Measurements from ENCODE around the gene SLC25A26.
"Not testable (repeated sequence)": the region's sequence is repeated elsewhere in the genome, so short reads cannot be mapped to it uniquely, and the experiment has no call there.

Gene SLC25A26

GRCh38 chr3:66276705-66277274 lies 56.0 kb downstream of the SLC25A26 start:
- Histone ChIP-seq H3K9ac (no peak overlapping the region), H4K20me1 (peaks cover 34% of the 10 kb centered on the region), H3K27ac (no peak overlapping the region), H3K36me3 (no peaks in the 10 kb centered on the region), H3K9me3 (no peaks in the 10 kb centered on the region), H3K27me3 (no peaks in the 10 kb centered on the region), H3K4me1 (no peaks in the 10 kb centered on the region), H3K4me3 (no peak overlapping the region), H3K4me2 (no peak overlapping the region)
- no peak for TF ChIP-seq Cebpa-rat (IDR thresholded peaks at IDR 0.05)

DNA sequence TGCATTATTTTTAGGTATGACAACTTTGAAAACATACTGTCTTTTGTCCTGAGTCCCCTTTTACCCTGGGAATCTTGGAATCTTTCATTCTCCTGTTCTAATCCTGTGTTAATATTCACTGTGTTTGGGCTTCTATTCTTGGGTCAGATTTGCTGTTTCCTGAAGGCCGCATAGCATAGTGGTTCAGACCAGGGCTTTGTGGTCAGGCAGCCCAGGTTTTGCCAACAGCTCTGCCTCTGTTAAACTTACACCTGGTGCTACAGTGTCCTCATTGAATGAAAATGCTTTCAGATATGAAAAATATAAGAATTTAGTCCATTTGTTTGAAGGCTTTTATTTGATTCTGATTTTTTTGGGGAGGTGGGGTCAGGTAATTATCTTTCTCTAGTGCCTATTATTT lies 58.4 kb downstream of the SLC25A26 start:
- Histone ChIP-seq H3K27ac (no peak overlapping the region), H4K20me1 (peaks cover 55% of the 10 kb centered on the region), H3K4me2 (no peak overlapping the region), H3K9ac (no peak overlapping the region), H3K4me1 (no peaks in the 10 kb centered on the region), H3K27me3 (no peaks in the 10 kb centered on the region), H3K9me3 (no peaks in the 10 kb centered on the region), H3K36me3 (no peaks in the 10 kb centered on the region), H3K4me3 (no peak overlapping the region)
- no peak for TF ChIP-seq Cebpa-rat (IDR thresholded peaks at IDR 0.05)

GRCh38 chr3:66280304-66280703 lies 59.5 kb downstream of the SLC25A26 start:
- TF ChIP-seq Cebpa-rat (IDR thresholded peaks at IDR 0.05): no peak
- no peaks in the 10 kb centered on the region for H3K36me3 ChIP-seq
- no peak overlapping the region for H3K9ac ChIP-seq
- H4K20me1 ChIP-seq: peaks cover 66% of the 10 kb centered on the region
- no peak overlapping the region for H3K27ac ChIP-seq
- H3K9me3 ChIP-seq: no peaks in the 10 kb centered on the region
- H3K4me3 ChIP-seq: no peak overlapping the region
- H3K27me3 ChIP-seq: no peaks in the 10 kb centered on the region
- no peak overlapping the region for H3K4me2 ChIP-seq
- peaks cover 2% of the 10 kb centered on the region for H3K4me1 ChIP-seq

DNA sequence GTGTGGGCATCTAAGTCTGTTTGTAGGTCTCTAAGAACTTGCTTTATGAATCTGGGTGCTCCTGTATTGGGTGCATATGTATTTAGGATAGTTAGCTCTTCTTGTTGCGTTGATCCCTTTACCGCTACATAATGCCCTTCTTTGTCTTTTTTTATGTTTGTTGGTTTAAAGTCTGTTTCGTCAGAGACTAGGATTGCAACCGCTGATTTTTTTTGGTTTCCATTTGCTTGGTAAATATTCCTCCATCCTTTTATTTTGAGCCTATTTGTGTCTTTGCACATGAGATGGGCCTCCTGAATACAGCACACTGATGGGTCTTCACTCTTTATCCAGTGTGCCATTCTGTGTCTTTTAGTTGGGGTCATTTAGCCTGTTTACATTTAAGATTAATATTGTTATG lies 71.1 kb downstream of the SLC25A26 start:
- peaks cover 46% of the 10 kb centered on the region for H4K20me1 ChIP-seq
- H3K4me2 ChIP-seq, H3K9ac ChIP-seq, H3K27ac ChIP-seq, H3K9me3 ChIP-seq, H3K4me3 ChIP-seq, H3K36me3 ChIP-seq, H3K4me1 ChIP-seq, H3K27me3 ChIP-seq: not testable (repeated sequence)

GRCh38 chr3:66297260-66297873 lies 76.6 kb downstream of the SLC25A26 start:
- H3K4me1 ChIP-seq: peaks cover 4% of the 10 kb centered on the region; the same call in 1 of the 2 replicates
- no peak overlapping the region for H3K9ac ChIP-seq
- no peaks in the 10 kb centered on the region for H3K27me3 ChIP-seq
- peaks cover 50% of the 10 kb centered on the region; the same call in 1 of the 2 replicates for H4K20me1 ChIP-seq
- H3K4me3 ChIP-seq: no peak overlapping the region
- H3K36me3 ChIP-seq: no peaks in the 10 kb centered on the region
- H3K4me2 ChIP-seq: no peak overlapping the region
- H3K27ac ChIP-seq: no peak overlapping the region
- TF ChIP-seq Cebpa-rat (IDR thresholded peaks at IDR 0.05): no peak
- no peaks in the 10 kb centered on the region for H3K9me3 ChIP-seq

DNA sequence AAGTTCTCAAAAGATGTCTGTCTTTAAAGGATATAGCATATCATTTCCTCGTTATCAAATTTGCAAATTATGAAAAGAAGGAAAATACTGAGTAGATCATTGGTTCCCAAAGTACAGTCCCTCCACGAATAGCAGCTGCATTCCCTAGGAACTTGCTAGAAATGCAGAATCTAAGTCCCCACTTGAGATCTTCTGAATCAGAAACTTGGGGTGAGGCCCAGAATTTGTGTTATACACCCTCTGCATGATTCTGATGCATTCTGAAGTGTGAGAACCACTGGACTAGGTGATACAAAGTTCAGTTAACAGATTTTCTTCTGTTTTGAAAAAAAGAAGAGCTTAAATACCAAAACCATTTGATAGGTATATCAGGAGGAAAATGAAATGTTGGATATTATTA lies 77.1 kb downstream of the SLC25A26 start:
- Histone ChIP-seq H4K20me1 (peaks cover 49% of the 10 kb centered on the region; the same call in 1 of the 2 replicates), H3K36me3 (no peaks in the 10 kb centered on the region), H3K4me3 (no peak overlapping the region), H3K9ac (no peak overlapping the region), H3K4me2 (no peak overlapping the region), H3K27me3 (no peaks in the 10 kb centered on the region), H3K4me1 (peaks cover 4% of the 10 kb centered on the region; the same call in 1 of the 2 replicates), H3K27ac (no peak overlapping the region), H3K9me3 (no peaks in the 10 kb centered on the region)
- TF ChIP-seq Cebpa-rat (IDR thresholded peaks at IDR 0.05): no peak

GRCh38 chr3:66298591-66298990 lies 77.8 kb downstream of the SLC25A26 start:
- Histone ChIP-seq H3K9ac (no peak overlapping the region), H3K4me3 (no peak overlapping the region), H3K27me3 (no peaks in the 10 kb centered on the region), H3K4me1 (peaks cover 4% of the 10 kb centered on the region; the same call in 1 of the 2 replicates), H3K4me2 (no peak overlapping the region), H4K20me1 (peaks cover 51% of the 10 kb centered on the region; the same call in 1 of the 2 replicates), H3K36me3 (no peaks in the 10 kb centered on the region), H3K27ac (no peak overlapping the region), H3K9me3 (no peaks in the 10 kb centered on the region)
- no peak for TF ChIP-seq Cebpa-rat (IDR thresholded peaks at IDR 0.05)

DNA sequence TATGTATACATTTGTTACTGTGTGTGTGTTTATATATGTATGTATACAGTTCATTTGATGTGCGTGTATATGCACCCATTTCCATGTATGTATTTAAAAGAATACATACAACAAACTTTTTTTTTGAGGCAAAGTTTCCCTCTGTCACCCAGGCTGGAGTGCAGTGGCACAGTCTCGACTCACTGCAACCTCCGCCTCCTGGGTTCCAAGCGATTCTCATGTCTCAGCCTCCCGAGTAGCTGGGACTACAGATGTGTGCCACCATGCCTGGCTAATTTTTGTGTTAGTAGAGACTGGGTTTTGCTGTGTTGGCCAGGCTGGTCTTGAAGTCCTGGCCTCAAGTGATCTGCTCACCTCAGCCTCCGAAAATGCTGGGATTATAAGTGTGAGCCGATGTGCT lies 78.3 kb downstream of the SLC25A26 start:
- not testable (repeated sequence) for H3K27ac ChIP-seq, H3K4me2 ChIP-seq, H3K27me3 ChIP-seq, H3K9ac ChIP-seq, H3K4me1 ChIP-seq, H3K9me3 ChIP-seq, H3K36me3 ChIP-seq, H3K4me3 ChIP-seq
- peaks cover 48% of the 10 kb centered on the region; the same call in 1 of the 2 replicates for H4K20me1 ChIP-seq

GRCh38 chr3:66299891-66300290 lies 79.1 kb downstream of the SLC25A26 start:
- Histone ChIP-seq H3K36me3 (no peaks in the 10 kb centered on the region), H3K4me3 (no peak overlapping the region), H3K9me3 (no peaks in the 10 kb centered on the region), H3K27ac (no peak overlapping the region), H3K27me3 (no peaks in the 10 kb centered on the region), H3K9ac (no peak overlapping the region), H3K4me1 (peaks cover 11% of the 10 kb centered on the region; the same call in 1 of the 2 replicates), H3K4me2 (no peak overlapping the region), H4K20me1 (peaks cover 40% of the 10 kb centered on the region; the same call in 1 of the 2 replicates)
- TF ChIP-seq Cebpa-rat (IDR thresholded peaks at IDR 0.05): no peak

DNA sequence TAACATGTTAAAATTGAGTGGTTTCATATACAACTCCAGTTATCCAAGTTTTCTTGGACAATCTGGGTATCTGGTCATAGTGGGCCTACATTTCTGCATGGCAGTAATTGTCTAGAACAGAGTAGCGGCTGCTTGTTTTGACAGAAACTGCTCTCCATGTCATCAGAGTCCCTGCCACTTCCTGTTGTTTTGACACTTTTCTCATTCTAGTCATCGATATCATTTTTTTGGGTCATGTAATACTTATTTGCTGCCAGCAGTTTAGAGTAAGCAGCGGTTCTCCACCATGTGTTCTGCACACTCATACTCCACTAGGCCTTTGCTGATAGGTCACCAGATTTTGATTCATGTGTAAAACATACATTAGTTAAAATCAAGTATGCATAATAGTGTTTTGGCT lies 81.5 kb downstream of the SLC25A26 start:
- H4K20me1 ChIP-seq: peaks cover 40% of the 10 kb centered on the region; the same call in 1 of the 2 replicates
- no peak overlapping the region for H3K4me3 ChIP-seq
- peaks cover 11% of the 10 kb centered on the region; the same call in 1 of the 2 replicates for H3K4me1 ChIP-seq
- no peak overlapping the region for H3K9ac ChIP-seq
- 0 out of 2 replicates have a peak overlapping the region, but pooled peaks have one; percentile 5 for H3K4me2 ChIP-seq
- no peaks in the 10 kb centered on the region for H3K36me3 ChIP-seq
- no peak for TF ChIP-seq Cebpa-rat (IDR thresholded peaks at IDR 0.05)
- no peak overlapping the region for H3K27ac ChIP-seq
- H3K9me3 ChIP-seq: peaks cover 6% of the 10 kb centered on the region; the same call in 1 of the 2 replicates
- H3K27me3 ChIP-seq: no peaks in the 10 kb centered on the region
